ENCODE measurements around the gene HLCS.

HLCS gene

DNA sequence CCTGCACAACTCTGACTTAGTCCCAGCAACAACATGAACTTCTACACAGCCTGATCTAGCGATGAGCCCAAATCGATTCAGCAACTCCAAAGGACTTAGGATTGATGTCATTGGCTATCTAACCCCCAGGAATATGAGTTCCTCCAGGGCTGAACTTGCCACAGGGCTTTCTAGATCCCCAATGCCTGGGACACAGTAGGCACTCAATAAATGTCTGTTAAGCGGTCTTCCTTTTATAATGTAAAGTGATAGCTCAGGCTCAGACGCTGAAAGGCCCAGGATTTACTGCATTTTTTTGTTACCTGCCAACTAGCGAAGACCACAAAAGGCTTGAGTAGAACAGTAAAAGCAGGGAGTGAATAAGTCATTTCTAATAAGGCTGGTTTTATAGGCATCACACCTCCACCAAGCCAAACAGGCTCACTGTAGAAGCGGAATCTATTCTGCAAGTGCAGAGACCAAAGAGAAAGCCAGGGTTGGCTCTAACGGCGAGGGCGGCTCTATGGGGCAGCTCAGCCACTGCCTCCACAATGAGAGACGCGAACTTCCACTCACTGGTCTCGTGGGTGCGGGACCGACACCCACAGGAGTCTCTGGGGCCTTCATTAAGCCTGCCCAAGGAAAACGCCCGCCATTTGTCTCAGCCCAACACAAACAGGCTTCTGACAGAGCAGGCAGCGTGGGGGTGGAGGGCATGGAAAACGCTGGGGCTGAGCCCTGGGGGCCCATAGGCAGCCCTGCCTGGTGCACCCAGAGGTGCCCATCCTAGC lies 52.0 kb downstream of the HLCS start:
- no peak for DNase-seq

GRCh38 chr21:36913247-36914169 lies 53.0 kb downstream of the HLCS start:
- DNase-seq, result no peak

DNA sequence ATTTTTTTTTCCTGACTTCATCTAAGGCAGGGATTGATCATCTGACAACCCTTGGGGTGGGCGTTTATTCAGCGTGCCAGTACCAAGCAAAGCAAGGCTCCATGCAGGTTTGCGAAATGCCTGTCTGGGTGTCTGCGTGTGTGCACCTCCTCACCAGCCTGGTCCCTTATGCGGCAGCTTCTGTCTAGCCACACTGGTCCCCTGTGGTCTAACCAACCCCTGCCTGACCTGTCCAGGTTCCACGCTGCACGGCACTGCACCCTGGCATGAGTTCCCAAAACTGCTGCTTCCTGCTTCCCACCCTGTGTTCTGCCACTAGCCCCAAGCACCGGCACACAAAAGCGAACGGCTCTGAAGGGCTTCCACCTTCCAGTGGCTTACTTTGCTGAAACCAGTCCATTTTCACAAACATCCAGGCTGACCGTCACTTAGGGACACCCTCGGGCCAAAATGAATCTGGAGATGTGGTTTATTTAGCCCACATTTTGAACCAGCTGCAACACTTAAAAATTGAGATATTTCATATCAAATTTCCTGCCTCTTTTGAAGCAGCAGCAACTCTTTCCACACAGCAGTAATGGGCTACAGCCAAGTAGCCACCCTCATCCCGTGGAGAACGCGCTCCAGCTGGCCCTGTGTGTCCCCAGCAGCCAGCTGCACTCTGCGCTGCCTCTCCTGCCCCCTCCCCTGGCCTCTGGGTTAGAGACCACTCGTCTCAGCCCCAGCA lies 55.7 kb downstream of the HLCS start:
- DNase-seq, result no peak

DNA sequence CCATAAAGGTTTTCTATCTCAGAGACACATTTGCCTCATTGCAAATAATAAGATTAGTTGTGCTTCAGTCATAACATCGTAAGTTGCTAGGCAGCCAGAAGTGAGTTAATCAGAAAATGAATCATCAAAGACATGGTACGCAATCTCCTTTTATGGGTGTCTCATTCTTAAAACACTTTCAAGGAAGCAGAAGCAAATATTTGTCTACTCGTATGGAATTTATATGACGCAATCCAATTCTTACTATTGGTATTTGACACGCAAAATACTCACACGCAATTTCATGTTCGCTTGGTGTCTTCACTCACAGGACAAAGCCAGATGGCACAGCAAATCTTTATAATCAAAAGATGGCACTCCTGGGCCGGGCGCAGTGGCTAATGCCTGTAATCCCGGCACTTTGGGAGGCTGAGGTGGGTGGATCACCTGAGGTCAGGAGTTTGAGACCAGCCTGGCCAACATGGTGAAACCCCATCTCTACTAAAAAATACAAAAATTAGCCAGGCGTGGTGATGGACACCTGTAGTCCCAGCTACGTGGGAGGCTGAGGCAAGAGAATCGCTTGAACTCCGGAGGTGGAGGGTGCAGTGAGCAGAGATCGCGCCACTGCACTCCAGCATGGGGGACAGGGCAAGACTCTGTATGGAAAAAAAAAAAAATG lies 56.4 kb downstream of the HLCS start:
- DNase-seq, result no peak

DNA sequence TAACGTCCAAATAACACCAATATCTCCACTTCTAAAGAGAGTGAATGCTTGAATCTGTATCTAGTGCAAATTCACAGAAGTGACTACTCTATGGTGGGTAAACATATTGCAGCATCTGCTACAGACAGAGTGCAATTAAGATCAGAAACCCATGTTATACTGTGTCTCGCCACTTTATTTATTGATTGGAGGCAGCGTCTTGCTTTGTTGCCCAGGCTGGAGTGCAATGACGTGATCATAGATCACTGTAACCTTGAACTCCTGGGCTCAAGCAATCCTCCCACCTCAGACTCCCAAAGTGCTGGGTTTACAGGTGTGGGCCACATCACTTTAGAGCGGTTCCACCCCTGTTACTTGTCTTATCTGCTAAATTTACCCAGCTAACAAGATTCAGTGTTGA lies 57.0 kb downstream of the HLCS start:
- no peak for DNase-seq

DNA sequence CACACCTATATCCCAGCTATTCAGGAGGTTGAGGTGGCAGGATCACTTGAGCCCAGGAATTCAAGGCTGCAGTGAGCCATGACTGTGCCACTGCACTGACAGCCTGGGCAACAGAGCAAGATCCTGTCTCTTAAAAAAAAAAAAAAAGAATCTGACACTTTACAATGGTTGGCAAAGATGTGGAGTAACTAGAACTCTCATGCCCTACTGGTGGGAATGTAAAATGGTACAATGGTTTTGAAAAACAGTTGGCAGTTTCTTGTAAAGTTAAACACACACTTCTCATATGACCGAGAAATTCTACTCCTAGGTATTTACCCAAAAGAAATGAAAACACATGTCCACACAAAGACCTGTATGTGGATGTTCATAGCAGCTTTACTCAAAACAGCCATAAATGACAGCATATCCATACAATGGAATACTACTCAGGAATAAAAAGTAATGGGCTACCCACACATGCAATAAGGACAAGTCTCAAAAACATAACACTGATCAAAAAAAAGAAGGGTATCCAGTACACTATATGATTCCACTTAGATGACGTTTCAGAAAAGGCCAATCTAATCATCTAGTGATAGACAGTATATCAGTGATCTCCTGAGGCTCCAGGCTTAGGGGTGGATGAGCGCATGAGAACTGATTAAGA lies 58.1 kb downstream of the HLCS start:
- DNase-seq, result no peak

DNA sequence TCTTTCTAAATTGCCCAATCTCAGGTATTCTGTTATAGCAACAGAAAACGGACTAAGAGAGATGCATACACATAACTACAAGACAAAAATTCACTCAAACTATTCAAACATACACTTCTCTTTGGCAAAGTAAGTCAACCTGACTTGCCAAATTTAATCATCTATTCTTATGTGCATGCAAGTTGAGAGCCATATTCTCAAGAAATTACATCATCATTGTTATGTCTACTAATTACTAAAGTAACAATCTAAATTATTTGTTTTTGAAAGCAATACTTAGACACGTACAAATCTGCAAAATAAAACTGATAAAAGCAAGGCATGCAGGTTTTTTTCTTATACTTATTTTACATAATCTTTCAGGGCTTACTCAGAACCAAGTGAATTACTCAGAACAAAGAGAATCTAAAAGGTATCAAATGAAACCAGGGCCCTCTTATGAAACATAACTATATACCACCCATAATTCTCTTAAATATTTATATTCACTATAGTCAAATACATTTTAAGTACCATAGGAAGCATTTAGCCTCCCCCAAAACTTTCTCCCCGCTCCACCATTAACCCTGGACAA lies 62.3 kb downstream of the HLCS start:
- DNase-seq, result no peak

DNA sequence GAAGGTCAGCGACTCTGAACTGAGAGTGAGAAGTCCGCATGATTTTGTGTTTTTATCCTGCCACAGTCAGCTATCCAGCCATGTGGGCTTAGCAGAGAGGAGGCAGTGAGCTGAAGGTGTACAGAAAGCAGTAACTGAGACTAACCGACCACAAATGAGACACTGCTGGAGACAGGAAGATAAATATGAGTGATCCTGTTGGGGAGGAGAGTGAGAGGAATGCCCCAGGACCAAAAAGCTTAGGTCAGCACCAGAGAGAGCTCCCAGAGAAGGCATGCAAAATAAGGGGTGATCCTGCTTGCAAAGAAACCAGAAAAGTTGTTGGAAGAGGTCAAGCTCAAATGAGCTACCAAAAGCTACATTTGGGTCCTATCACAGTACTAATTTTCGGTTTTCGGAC lies 63.7 kb downstream of the HLCS start:
- DNase-seq, result no peak

DNA sequence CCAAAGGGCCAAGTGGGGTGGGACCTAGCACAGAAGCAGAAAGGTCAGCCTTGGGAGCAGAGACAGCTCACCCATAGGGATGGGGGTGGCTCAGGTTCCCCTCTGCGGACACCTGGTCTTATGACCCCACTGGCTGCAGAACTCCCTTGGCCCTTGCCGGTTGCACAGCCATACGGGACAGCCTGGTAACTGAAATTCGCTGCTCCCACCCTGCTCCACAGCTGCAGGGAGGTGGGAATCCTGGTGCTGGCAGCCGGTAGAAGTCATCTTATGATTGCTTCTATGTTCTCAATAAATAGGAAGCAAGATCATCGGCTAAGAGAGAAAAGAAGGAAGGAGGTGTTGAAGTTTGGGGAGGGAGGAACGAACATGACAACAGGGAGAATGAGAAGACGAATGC lies 64.1 kb downstream of the HLCS start:
- no peak for DNase-seq

DNA sequence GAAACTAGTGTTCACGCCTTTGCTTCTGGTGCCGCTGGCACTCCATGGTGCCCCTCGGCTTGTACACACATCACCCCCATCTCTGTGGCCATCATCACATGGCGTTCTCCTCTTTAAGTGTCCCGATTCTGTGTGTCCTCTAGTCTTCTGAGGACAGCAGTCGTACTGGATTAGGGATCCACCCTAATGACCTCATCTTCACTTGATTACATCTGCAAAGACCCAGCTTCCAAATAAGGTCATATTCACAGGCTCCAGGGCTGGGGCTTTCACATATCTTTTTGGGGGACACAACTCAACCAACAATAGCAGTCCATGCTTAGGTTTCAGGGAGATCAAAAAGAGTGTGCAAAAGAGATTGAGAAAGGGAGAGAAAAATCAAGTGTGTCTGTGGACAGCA lies 64.9 kb downstream of the HLCS start:
- DNase-seq, result no peak

- DNase-seq, result no peak
These were observed 72.9 kb downstream of the HLCS start for GRCh38 chr21:36893581-36893980.

DNA sequence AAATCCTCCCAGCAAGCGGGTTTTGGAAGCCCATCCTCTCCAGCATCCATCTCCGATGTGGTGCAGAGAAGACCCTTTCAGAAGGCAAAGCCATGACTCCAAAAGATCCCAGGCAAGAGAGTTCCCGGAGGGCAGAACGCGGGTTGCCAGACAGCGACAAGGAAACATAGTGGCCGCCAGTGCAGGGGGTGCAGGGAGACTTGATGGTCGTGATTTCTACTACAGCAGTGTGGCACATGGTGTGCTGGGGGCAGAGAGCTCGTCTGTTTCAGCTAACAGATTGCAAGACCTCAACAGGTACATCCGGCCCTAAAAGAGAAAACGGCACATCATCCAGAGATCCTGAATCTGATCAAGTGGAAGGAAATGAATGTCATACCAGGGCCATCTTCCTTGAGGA lies 74.3 kb downstream of the HLCS start:
- DNase-seq, result no peak

- DNase-seq, result no peak
These were observed 74.8 kb downstream of the HLCS start for GRCh38 chr21:36891692-36892091.

DNA sequence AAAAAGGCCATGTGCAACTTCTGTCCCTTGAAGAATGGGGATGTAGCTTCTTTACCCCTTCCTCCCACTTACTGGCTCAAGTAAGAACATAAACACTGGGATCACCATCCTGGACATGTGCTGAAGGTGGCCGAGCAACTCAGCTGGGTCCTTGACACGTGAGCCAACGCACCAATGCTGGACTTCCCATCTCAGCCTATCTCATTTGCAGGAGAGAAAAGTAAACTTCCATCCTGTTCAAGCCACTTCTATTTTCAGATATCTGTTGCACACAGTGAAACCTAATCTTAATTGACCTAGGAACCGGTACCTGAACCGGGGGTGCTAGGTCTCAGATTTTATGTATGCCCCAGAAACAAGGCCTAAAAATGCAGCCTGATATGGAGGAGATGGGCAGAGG lies 75.3 kb downstream of the HLCS start:
- DNase-seq, result no peak

- DNase-seq, result no peak
These were observed 76.4 kb downstream of the HLCS start for GRCh38 chr21:36890086-36890485.

- no peak for DNase-seq
These were observed 77.1 kb downstream of the HLCS start for GRCh38 chr21:36889401-36889800.

DNA sequence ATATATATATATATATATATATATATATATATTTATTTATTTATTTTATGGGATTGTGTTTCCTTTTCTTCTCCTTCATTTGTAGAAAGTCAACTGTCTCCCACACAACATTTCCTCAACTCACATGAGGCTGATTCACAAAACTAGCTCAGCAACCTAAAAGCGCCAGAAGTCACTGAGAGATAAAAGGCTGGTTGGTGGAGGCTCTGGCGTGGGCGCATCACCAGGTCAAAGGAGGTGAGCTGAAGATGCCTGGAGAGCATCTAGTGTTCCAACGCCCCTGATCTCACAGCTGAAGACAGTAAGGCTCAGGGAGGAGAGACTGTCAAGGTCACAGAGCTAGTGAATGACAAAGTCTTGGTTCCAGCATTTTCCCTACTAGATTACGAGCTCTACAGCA lies 78.0 kb downstream of the HLCS start:
- no peak for DNase-seq

DNA sequence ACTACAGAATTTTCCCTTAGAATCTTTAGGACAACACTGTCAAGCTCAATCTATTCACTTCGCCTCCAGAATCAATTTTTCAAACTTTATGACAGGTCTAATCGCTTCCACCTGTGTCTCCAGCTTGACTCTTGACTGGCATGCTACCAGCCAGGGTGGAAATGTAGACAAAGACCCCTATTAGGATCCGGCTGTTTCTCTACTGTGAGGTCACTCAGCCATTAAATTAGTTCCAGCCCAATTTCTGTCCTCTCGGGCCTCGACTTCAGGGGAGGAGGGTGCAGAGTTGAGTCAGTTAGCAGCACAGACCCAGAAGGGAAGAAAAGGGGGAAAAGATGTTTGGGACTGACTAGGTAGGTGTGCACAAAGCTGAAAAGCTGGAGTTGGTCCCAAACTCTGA lies 78.5 kb downstream of the HLCS start:
- DNase-seq, result no peak

- DNase-seq, result no peak
These were observed 82.7 kb downstream of the HLCS start for GRCh38 chr21:36883532-36884486.

DNA sequence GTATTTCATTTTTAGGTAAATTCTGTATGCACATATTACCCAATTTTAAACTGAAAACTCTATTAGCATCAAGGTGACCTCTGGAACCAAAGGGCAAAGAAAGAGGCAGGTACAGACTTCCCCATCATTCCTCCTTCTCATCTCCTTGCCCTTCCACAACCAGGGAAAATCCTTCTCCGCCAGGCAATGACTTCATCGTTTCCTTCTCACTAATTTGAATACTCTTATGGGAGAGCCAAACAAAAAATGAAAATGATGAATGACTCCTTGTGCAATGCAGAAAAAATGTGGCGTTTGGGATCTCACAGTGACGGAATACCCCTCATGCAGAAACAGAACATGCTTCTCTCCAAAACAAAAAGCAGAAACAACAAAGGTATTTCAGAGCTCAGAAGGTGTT lies 83.7 kb downstream of the HLCS start:
- DNase-seq, result no peak

DNA sequence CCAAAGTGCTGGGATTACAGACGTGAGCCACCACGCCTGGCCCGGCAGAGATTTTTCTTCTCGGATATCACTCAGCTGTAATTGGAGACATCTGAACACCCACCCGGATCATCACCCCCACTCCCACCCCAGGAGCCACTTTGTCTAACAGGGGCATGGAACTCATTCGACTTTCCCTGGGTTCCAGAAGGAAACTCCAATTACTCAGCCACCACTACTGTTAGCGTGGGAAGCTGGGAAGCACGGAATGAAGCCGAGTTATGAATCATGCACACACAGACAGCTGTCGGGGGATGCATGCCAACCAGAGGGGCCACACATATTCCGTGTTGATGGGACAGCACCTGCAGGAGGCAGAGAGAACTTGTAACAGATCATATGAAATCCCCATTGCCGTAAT lies 85.2 kb downstream of the HLCS start:
- no peak for DNase-seq
